Measurements from ENCODE around the gene NUF2. TPM values are rescaled to one million over a fixed set of nuclear protein-coding genes. Genes with fewer than 3 reads are reported as not detected.

The NUF2 gene
- total and polyA plus RNA-seq, 2 donors (not counting 1 experiment from before 2014, with no cell fraction given), result 4.6 to 6.5 TPM

DNA sequence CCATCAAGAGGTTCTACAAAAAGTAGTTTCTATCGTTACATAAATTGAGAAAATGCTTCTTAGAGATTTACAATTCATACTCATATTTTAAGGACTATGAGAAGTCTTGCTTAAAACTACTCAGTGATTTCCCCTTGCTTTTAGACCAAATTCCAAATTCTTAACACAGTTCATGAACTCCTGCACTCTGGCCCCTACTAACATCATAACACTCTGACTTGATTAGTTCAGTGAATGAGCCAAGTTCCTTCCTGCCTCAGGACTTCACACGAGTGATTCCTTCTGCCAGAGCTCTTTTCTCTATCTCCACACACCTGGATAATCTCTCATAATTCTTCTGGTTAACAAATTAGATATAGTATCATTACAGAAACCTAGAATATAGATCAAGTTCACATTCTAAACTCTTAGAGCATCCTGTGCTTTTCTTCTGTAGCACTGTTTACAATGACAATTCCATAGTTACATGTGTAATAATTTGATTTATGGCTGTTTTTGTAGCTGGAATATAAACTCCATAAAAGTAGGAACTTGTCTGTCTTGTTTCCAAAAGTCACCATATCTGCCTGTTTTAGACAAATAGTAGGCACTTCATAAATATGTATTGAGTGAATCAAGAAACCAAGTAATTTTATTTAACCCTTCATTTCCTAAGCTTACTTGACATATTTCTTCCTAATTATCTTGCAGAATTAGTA, 59.9 kb downstream of the NUF2 start:
- Histone ChIP-seq H3K36me3 (ENCODE audit: control insufficient read depth, insufficient read depth, low read length) (no peaks in the 10 kb centered on the region), H3K4me2 (ENCODE audit: extremely low read depth, insufficient read depth, low read length) (no peak overlapping the region), H3K4me1 (ENCODE audit: control insufficient read depth, extremely low read depth, insufficient read depth, low read length) (no peaks in the 10 kb centered on the region), H3K27ac (ENCODE audit: insufficient read depth, low read length) (no peak overlapping the region), H3K9me3 (ENCODE audit: control insufficient read depth, insufficient read depth, low read depth, low read length) (no peaks in the 10 kb centered on the region), H3K9ac (ENCODE audit: insufficient read depth, low read length) (no peak overlapping the region), H3K27me3 (ENCODE audit: control insufficient read depth, insufficient read depth, low read length) (no peaks in the 10 kb centered on the region), H4K20me1 (ENCODE audit: control insufficient read depth, extremely low read depth, insufficient read depth, low read length) (peaks cover 1% of the 10 kb centered on the region), H2AFZ (ENCODE audit: low read length) (no peak overlapping the region), H3K79me2 (ENCODE audit: control insufficient read depth, insufficient read depth, low read length) (no peaks in the 10 kb centered on the region), H3K4me3 (replicated peaks in 1 of 4; ENCODE audit: control extremely low read depth in 1 of 4, insufficient read depth in 1 of 4, low read depth in 3 of 4, low read length in 4 of 4) (no peak overlapping the region)
- DNase-seq (ENCODE audit: low read depth in 2 of 2), result no peak
- TF ChIP-seq EZH2 (IDR thresholded peaks at IDR 0.05; ENCODE audit: low read length, missing control alignments), result no peak
- TF ChIP-seq, protein P1, sequence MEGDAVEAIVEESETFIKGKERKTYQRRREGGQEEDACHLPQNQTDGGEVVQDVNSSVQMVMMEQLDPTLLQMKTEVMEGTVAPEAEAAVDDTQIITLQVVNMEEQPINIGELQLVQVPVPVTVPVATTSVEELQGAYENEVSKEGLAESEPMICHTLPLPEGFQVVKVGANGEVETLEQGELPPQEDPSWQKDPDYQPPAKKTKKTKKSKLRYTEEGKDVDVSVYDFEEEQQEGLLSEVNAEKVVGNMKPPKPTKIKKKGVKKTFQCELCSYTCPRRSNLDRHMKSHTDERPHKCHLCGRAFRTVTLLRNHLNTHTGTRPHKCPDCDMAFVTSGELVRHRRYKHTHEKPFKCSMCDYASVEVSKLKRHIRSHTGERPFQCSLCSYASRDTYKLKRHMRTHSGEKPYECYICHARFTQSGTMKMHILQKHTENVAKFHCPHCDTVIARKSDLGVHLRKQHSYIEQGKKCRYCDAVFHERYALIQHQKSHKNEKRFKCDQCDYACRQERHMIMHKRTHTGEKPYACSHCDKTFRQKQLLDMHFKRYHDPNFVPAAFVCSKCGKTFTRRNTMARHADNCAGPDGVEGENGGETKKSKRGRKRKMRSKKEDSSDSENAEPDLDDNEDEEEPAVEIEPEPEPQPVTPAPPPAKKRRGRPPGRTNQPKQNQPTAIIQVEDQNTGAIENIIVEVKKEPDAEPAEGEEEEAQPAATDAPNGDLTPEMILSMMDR (conservative IDR thresholded peaks at IDR 0.05 in 1 of 2, IDR thresholded peaks at IDR 0.05 in 1 of 2; ENCODE audit: low read depth in 1 of 2, low read length in 2 of 2), result no peak

DNA sequence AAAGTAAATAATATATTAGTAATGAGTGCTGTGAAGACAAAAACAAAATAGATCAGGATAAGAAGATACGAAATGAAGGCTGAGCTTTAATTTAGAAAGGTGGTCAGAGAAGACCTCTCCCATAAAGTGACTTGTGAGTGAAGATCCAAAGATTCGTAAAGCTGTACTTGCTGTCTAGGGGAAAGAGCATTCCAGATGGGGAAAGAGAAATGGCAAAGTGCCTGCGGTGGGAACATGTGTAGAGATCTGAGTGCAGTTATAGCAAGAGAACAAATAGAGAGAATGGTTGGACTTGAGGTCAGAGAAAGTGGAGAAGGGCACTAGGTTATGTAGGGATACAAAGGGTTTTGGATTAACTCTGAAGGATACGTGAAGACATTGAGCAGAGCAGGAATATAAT, 60.6 kb downstream of the NUF2 start:
- no peaks in the 10 kb centered on the region for H3K4me1 ChIP-seq (ENCODE audit: control insufficient read depth, extremely low read depth, insufficient read depth, low read length)
- no peaks in the 10 kb centered on the region for H3K9me3 ChIP-seq (ENCODE audit: control insufficient read depth, insufficient read depth, low read depth, low read length)
- no peak for TF ChIP-seq EZH2 (IDR thresholded peaks at IDR 0.05; ENCODE audit: low read length, missing control alignments)
- TF ChIP-seq, protein P1 (conservative IDR thresholded peaks at IDR 0.05 in 1 of 2, IDR thresholded peaks at IDR 0.05 in 1 of 2; ENCODE audit: low read depth in 1 of 2, low read length in 2 of 2), result no peak
- H3K27ac ChIP-seq (ENCODE audit: insufficient read depth, low read length), result no peak overlapping the region
- H3K36me3 ChIP-seq (ENCODE audit: control insufficient read depth, insufficient read depth, low read length), result no peaks in the 10 kb centered on the region
- peaks cover 1% of the 10 kb centered on the region for H4K20me1 ChIP-seq (ENCODE audit: control insufficient read depth, extremely low read depth, insufficient read depth, low read length)
- H3K4me3 ChIP-seq (replicated peaks in 1 of 4; ENCODE audit: control extremely low read depth in 1 of 4, insufficient read depth in 1 of 4, low read depth in 3 of 4, low read length in 4 of 4), result no peak overlapping the region
- no peak overlapping the region for H3K9ac ChIP-seq (ENCODE audit: insufficient read depth, low read length)
- H3K4me2 ChIP-seq (ENCODE audit: extremely low read depth, insufficient read depth, low read length), result no peak overlapping the region
- H3K79me2 ChIP-seq (ENCODE audit: control insufficient read depth, insufficient read depth, low read length), result no peaks in the 10 kb centered on the region
- H2AFZ ChIP-seq (ENCODE audit: low read length), result no peak overlapping the region
- no peak for DNase-seq (ENCODE audit: low read depth in 2 of 2)
- H3K27me3 ChIP-seq (ENCODE audit: control insufficient read depth, insufficient read depth, low read length), result no peaks in the 10 kb centered on the region

DNA sequence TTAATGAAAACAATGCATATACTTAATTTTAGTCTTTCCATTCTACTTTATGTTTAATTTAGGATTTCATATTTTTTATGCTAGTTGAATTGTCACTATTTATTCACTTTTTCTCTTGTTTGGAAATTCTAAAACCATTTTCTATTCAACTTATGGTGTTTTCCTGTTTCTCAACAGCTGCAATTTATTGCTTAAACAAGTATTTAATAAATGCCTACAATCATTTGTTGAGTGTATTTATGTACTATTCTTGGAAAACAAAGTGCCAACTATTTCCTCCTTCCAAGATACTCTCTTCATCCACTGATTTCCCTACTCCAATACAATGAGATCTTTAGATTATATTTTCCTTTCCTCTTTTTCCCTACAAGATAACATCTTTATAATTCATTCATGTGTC, 65.4 kb downstream of the NUF2 start:
- Histone ChIP-seq H3K9ac (ENCODE audit: insufficient read depth, low read length) (no peak overlapping the region), H3K36me3 (ENCODE audit: control insufficient read depth, insufficient read depth, low read length) (no peaks in the 10 kb centered on the region), H4K20me1 (ENCODE audit: control insufficient read depth, extremely low read depth, insufficient read depth, low read length) (no peaks in the 10 kb centered on the region), H3K4me1 (ENCODE audit: control insufficient read depth, extremely low read depth, insufficient read depth, low read length) (no peaks in the 10 kb centered on the region), H2AFZ (ENCODE audit: low read length) (no peak overlapping the region), H3K4me3 (replicated peaks in 1 of 4; ENCODE audit: control extremely low read depth in 1 of 4, insufficient read depth in 1 of 4, low read depth in 3 of 4, low read length in 4 of 4) (no peak overlapping the region), H3K4me2 (ENCODE audit: extremely low read depth, insufficient read depth, low read length) (no peak overlapping the region), H3K27me3 (ENCODE audit: control insufficient read depth, insufficient read depth, low read length) (no peaks in the 10 kb centered on the region), H3K79me2 (ENCODE audit: control insufficient read depth, insufficient read depth, low read length) (no peaks in the 10 kb centered on the region), H3K9me3 (ENCODE audit: control insufficient read depth, insufficient read depth, low read depth, low read length) (no peaks in the 10 kb centered on the region), H3K27ac (ENCODE audit: insufficient read depth, low read length) (no peak overlapping the region)
- TF ChIP-seq EZH2 (IDR thresholded peaks at IDR 0.05; ENCODE audit: low read length, missing control alignments), result no peak
- TF ChIP-seq, protein P1 (conservative IDR thresholded peaks at IDR 0.05 in 1 of 2, IDR thresholded peaks at IDR 0.05 in 1 of 2; ENCODE audit: low read depth in 1 of 2, low read length in 2 of 2), result no peak
- no peak for DNase-seq (ENCODE audit: low read depth in 2 of 2)

Measured in fibroblast of lung (primary cell).